PC-3 (cell line): ENCODE measurements around the gene SAP130. TPM values are rescaled to one million over a fixed set of nuclear protein-coding genes. Genes with fewer than 3 reads are reported as not detected.

ENCODE experiments used
- ATAC-seq: fragments of 200-7000 bp; cut with Tn5 transposase; 2 replicates; pipeline ENCODE4 v1.9.1; 2020; ENCODE audit warnings: mild to moderate bottlenecking, moderate library complexity
- BruUV-seq: library from RNA; stranded (reverse); fragments of 400-500 nt; replicated peaks from 2 replicates; lab custom pipeline; 2021; lab: Mats Ljungman, UMichigan
- CTCF ChIA-PET: fragments of 300-600 bp; sonication (Branson Sonifier 250); formaldehyde crosslinking; loops from one replicate; lab custom pipeline; 2022; ENCODE audit warnings: antibody characterized with exemption; lab: Charles Lee
- POLR2A ChIA-PET: fragments of 300-600 bp; sonication (Branson Sonifier 250); formaldehyde crosslinking; loops from one replicate; lab custom pipeline; 2022; ENCODE audit warnings: antibody characterized with exemption; ENCODE audit not compliant: unreplicated experiment; lab: Charles Lee
- DNase-seq: peaks from one replicate; pipeline ENCODE4 v3.0.0-alpha.2; 2015
- H2AFZ ChIP-seq: fragments of 300-600 bp; sonication (generic); 2 replicates; pipeline ENCODE4 v1.6.0; 2016; ENCODE audit warnings: antibody characterized with exemption, low read length
- H3F3A ChIP-seq: fragments of 300-600 bp; sonication (generic); one replicate; pipeline ENCODE4 v1.6.0; 2017; ENCODE audit warnings: antibody characterized with exemption, low read length, control low read depth, mild to moderate bottlenecking; ENCODE audit not compliant: unreplicated experiment
- H3K27ac ChIP-seq: fragments of 300-600 bp; sonication (generic); 2 replicates; pipeline ENCODE4 v1.5.1; 2016; ENCODE audit warnings: mild to moderate bottlenecking, low read length
- H3K27me3 ChIP-seq: fragments of 300-600 bp; sonication (generic); 2 replicates; pipeline ENCODE4 v1.6.1; 2016; ENCODE audit warnings: low read length, mixed read lengths
- H3K36me3 ChIP-seq: fragments of 300-600 bp; sonication (generic); 2 replicates; pipeline ENCODE4 v1.6.1; 2016; ENCODE audit warnings: low read depth, mixed run types, low read length, mixed read lengths
- H3K4me1 ChIP-seq: fragments of 300-600 bp; sonication (generic); 2 replicates; pipeline ENCODE4 v1.5.1; 2016; ENCODE audit warnings: low read length; ENCODE audit not compliant: insufficient read depth
- H3K4me2 ChIP-seq: fragments of 300-600 bp; sonication (generic); 2 replicates; pipeline ENCODE4 v1.6.0; 2016; ENCODE audit warnings: low read length
- H3K4me3 ChIP-seq: fragments of 300-600 bp; sonication (generic); 2 replicates; pipeline ENCODE4 v1.5.1; 2016; ENCODE audit warnings: mild to moderate bottlenecking, low read length, mixed read lengths
- H3K79me2 ChIP-seq: fragments of 300-600 bp; sonication (generic); 2 replicates; pipeline ENCODE4 v1.6.1; 2017; ENCODE audit warnings: low read length, mixed read lengths
- H3K9ac ChIP-seq: fragments of 300-600 bp; sonication (generic); 2 replicates; pipeline ENCODE4 v1.6.0; 2016; ENCODE audit warnings: mild to moderate bottlenecking, low read length
- H3K9me2 ChIP-seq: fragments of 300-600 bp; sonication (generic); replicated peaks from 2 replicates; pipeline ENCODE4 v1.6.1; 2016; ENCODE audit warnings: mixed run types, low read length, mixed read lengths
- H3K9me3 ChIP-seq: fragments of 300-600 bp; sonication (generic); 2 replicates; pipeline ENCODE4 v1.6.1; 2016; ENCODE audit warnings: low read length, mixed read lengths
- H4K20me1 ChIP-seq: fragments of 300-600 bp; sonication (generic); 2 replicates; pipeline ENCODE4 v1.6.1; 2016; ENCODE audit warnings: low read length, mixed read lengths
- CTCF ChIP-seq: fragments of 300-600 bp; sonication (generic); conservative IDR thresholded peaks from 2 replicates; pipeline ENCODE4 v1.5.1; 2017; ENCODE audit warnings: antibody characterized with exemption, low read depth, mild to moderate bottlenecking, low read length
- EZH2 ChIP-seq: fragments of 300-600 bp; sonication (generic); IDR thresholded peaks from one replicate; pipeline ENCODE4 v1.6.1; 2017; ENCODE audit warnings: antibody characterized with exemption, mild to moderate bottlenecking, low read length; ENCODE audit not compliant: unreplicated experiment
- EZH2phosphoT487 ChIP-seq: fragments of 300-600 bp; sonication (generic); IDR thresholded peaks from 2 replicates; pipeline ENCODE4 v1.6.1; 2018; ENCODE audit warnings: mild to moderate bottlenecking, antibody characterized with exemption, low read length, borderline replicate concordance
- intact Hi-C: fragments of 100-400 bp; cut with micrococcal nuclease; formaldehyde crosslinking; loops from 2 replicates; pipeline ENCODE4 v1.9.0; 2023
- total RNA-seq: library from RNA; depleted of rRNA; stranded (reverse); fragments of >200 nt; gene quantifications from 2 replicates; pipeline ENCODE4 v1.2.3, GENCODE V29; 2014

The SAP130 gene
- total RNA-seq, 1 experiment from 2014 or later = 11.1 TPM

GRCh38 chr2:127897531-127898211, 130.2 kb downstream of the SAP130 start:
- H3K9me3 ChIP-seq = no peaks in the 10 kb centered on the region
- no peak overlapping the region for H3K27ac ChIP-seq
- H4K20me1 ChIP-seq = no peaks in the 10 kb centered on the region
- DNase-seq (no peak), ATAC-seq (no peak)
- no peak for TF ChIP-seq EZH2phosphoT487
- no peak overlapping the region for H2AFZ ChIP-seq
- no peaks in the 10 kb centered on the region for H3K9me2 ChIP-seq
- H3K4me2 ChIP-seq = no peak overlapping the region
- no peaks in the 10 kb centered on the region for H3K27me3 ChIP-seq
- POLR2A ChIA-PET = no interaction called here
- no peaks in the 10 kb centered on the region for H3K36me3 ChIP-seq
- CTCF ChIA-PET = interaction anchor here (0.6 kb wide), 1 partner anchor 31 kb away, joined by 3 read pairs; no protein-coding TSS in a partner anchor
- BruUV-seq = no TSS peak
- H3K79me2 ChIP-seq = no peaks in the 10 kb centered on the region
- no peaks in the 10 kb centered on the region for H3F3A ChIP-seq
- H3K4me1 ChIP-seq = no peaks in the 10 kb centered on the region
- intact Hi-C loops = no loop called here
- no peak overlapping the region for H3K4me3 ChIP-seq
- no peak overlapping the region for H3K9ac ChIP-seq

- no peak overlapping the region for H3K4me3 ChIP-seq
- POLR2A ChIA-PET = interaction anchor here (0.6 kb wide), 1 partner anchor 97 kb away, joined by 7 read pairs; no protein-coding TSS in a partner anchor
- peaks cover 10% of the 10 kb centered on the region; the same call in 1 of the 2 replicates for H3K4me1 ChIP-seq
- H3K9me3 ChIP-seq = no peaks in the 10 kb centered on the region
- ATAC-seq (no peak), DNase-seq (no peak)
- no peak overlapping the region for H2AFZ ChIP-seq
- H3K36me3 ChIP-seq = no peaks in the 10 kb centered on the region
- no peaks in the 10 kb centered on the region for H4K20me1 ChIP-seq
- intact Hi-C loops = no loop called here
- no TSS peak for BruUV-seq
- no peak overlapping the region for H3K9ac ChIP-seq
- CTCF ChIA-PET = no interaction called here
- H3K9me2 ChIP-seq = no peaks in the 10 kb centered on the region
- no peak overlapping the region for H3K4me2 ChIP-seq
- H3K27me3 ChIP-seq = no peaks in the 10 kb centered on the region
- TF ChIP-seq EZH2 (no peak), CTCF (no peak), EZH2phosphoT487 (no peak)
- H3K79me2 ChIP-seq = no peaks in the 10 kb centered on the region
- no peaks in the 10 kb centered on the region for H3F3A ChIP-seq
- no peak overlapping the region for H3K27ac ChIP-seq
Observed at GRCh38 chr2:127893494-127893893, 134.4 kb downstream of the SAP130 start.

- intact Hi-C loops = no loop called here
- Histone ChIP-seq H3K9ac (no peak overlapping the region), H3K4me2 (no peak overlapping the region), H3K27ac (no peak overlapping the region), H3K36me3 (no peaks in the 10 kb centered on the region), H2AFZ (no peak overlapping the region), H3K27me3 (no peaks in the 10 kb centered on the region), H3K4me3 (no peak overlapping the region), H3K79me2 (peaks cover 2% of the 10 kb centered on the region; the same call in 1 of the 2 replicates), H3K9me2 (no peaks in the 10 kb centered on the region), H4K20me1 (no peaks in the 10 kb centered on the region), H3K9me3 (no peaks in the 10 kb centered on the region), H3F3A (no peaks in the 10 kb centered on the region), H3K4me1 (peaks cover 12% of the 10 kb centered on the region; the same call in 1 of the 2 replicates)
- BruUV-seq = no TSS peak
- TF ChIP-seq CTCF (no peak), EZH2phosphoT487 (no peak)
- DNase-seq = no peak
- ATAC-seq = no peak
- ChIA-PET CTCF (interaction anchor here (1.0 kb wide), 1 partner anchor 16 kb away, joined by 4 read pairs; no protein-coding TSS in a partner anchor), POLR2A (no interaction called here)
Observed at GRCh38 chr2:127893033-127893432, 134.8 kb downstream of the SAP130 start.
